ENCODE measurements around the gene MEF2C.

Gene MEF2C

GRCh38 chr5:88829775-88830174 lies 53.2 kb downstream of the MEF2C start:
- no peak for DNase-seq (ENCODE audit: low read depth in 3 of 3, low spot score in 1 of 3)

DNA sequence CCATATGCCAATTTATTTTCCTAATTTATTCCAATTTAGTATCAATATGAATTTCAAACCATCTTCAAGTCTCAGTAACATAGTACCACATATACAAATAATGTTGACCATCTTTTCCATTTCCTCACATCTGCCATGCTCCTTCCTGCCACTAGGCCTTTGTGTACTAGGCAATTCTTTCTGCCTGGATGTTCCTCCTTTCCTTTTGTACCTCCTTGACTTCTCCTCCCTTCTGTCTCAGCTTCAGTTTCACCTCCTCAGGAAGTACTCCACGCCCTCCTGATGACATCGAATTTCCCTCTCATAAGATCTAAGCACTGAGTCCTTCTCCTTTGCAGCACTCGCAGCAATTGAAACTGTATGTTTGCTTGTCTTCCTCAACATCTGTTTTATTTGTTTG lies 53.9 kb downstream of the MEF2C start:
- DNase-seq (ENCODE audit: low read depth in 3 of 3, low spot score in 1 of 3), result no peak

DNA sequence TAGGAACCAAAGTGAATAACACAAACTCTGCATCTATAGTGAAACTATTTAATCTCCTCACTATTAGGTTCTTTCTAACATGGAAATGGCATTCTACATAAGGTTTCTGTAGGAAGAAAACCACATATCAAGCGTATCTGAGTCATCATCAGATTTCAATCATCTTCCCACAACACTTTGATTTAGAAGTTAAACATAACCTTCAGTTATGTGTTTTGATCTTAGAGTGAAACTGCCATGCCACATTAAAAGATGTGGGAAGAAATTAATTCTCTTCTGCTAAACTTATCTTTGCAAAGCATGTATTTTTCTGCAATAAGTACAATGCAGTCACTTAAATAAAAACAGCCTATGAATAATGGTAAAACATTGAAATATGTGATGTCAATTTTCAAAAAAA lies 55.0 kb downstream of the MEF2C start:
- DNase-seq (ENCODE audit: low read depth in 3 of 3, low spot score in 1 of 3), result no peak

- DNase-seq (ENCODE audit: low read depth in 3 of 3, low spot score in 1 of 3), result no peak
Observed at GRCh38 chr5:88826646-88827585, 56.1 kb downstream of the MEF2C start.

- DNase-seq (ENCODE audit: low read depth in 3 of 3, low spot score in 1 of 3), result no peak
Observed at GRCh38 chr5:88825584-88826315, 57.2 kb downstream of the MEF2C start.

DNA sequence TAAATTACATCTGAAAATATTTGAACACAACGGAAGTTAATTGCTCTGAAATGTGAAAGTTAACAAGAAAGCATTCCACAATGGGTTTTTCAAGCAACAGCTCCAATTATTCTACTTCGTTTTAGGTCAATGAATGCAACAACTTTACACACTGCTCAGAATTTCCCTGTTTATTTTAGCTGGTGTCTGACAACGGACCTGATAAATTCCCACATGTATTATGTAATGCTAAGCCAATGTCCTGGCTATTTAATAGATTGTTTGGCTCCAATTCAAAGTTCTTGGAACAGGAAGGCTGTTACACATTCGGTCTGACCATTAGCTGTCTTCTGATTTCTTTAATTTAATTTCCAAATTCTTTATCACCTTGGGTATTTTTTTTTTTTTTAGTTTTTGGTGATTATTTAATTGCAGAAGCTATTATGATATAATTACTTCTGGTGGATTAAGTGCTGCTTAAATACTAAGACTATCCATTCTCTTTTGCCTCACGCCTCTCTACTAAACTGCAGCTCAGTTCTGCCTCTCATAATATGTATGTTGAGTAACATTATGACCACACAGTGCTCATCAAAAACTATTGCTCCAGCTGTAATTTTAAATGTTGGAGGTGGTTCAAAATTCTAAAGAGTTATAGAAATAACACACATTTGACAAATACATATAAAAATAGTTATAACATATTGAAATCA lies 57.9 kb downstream of the MEF2C start:
- DNase-seq (ENCODE audit: low read depth in 3 of 3, low spot score in 1 of 3), result no peak

DNA sequence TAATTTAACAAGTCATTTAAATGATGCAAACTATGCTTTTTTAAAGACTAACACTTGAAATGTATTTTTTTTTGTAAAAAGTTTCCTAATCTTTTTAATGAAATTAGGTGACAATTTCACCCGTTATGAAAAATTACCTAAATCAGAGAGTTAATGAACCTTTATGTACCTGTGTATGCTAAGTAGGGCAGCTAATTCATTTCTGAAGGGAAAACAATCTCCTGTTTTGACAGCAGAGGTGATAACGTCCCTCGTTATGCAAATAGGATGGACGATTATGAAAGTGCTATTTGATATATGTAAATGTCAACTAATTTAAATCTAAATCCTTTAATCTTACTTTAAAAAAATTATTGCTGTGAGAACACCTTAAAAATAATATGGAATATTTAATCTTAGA lies 58.8 kb downstream of the MEF2C start:
- DNase-seq (ENCODE audit: low read depth in 3 of 3, low spot score in 1 of 3), result no peak

- DNase-seq (ENCODE audit: low read depth in 3 of 3, low spot score in 1 of 3), result no peak
Observed at GRCh38 chr5:88823201-88823600, 59.8 kb downstream of the MEF2C start.

- no peak for DNase-seq (ENCODE audit: low read depth in 3 of 3, low spot score in 1 of 3)
Observed at GRCh38 chr5:88821161-88821560, 61.8 kb downstream of the MEF2C start.

DNA sequence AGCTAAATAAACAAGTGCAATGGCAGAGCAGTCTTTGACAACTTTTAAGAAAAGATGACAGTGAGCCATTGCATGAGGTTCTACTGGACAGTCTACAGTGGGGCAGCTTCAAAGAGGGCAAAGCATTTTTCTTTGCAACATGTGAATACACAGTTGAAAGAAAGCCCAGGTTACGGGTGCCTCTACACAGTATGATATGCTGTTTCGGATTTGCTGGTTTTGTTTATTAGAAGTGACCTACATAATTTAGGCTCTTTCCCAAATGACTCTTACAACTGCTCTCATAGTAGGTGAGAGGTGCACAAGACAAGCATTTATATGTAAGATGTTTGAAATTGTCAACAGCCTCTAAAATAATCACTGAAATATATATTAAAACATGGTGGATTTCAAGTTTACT lies 62.4 kb downstream of the MEF2C start:
- DNase-seq (ENCODE audit: low read depth in 3 of 3, low spot score in 1 of 3), result no peak

DNA sequence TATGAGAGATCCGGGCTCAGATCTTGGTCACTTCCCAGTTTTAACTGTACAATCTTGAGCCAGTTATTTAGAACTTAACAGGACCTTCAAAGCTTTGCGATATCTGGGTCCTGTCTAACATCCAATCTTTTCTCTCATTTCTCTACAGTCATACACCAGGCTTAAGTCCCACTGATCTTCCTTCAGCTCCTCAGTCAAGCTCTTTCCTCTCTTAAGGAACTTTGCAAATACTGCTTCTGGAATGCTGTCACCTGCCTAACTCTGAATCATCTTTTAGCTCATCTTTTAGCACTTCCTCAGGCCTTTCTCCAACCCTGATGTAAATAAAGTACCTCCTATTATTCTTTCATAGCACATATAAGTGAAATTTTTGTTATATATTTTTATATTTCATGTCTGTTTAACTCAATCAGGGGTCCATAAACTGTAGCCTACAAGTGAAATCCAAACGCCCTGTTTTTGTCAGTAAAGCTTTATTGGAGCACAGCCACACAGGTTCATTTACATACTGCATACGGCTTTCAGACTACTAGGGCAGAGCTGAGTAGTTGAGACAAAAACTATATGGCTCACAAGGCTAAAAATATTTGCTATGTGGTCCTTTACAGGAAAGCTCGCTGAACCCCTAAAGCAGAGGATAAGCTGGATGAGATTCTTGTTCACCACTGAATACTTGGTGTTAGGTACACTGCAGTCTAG lies 63.5 kb downstream of the MEF2C start:
- DNase-seq (ENCODE audit: low read depth in 3 of 3, low spot score in 1 of 3), result no peak

DNA sequence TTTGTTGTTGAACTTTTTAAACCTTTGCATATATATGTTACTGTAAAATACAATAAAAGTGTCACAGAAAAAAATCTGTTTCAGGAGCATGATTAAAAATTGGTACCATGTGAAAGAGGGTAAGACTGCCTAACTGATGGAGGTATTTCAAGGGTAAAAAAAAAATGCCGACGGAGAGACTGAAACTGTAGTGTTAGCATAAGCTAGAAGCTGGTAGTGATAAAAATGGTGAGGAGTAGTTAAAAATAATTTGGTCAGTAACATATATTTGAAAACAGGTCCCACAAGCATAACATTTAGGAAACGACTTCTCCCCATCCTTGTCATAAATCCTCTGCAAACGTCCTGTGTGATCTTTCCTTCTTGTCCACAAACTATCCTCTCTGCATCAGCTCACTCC lies 64.7 kb downstream of the MEF2C start:
- DNase-seq (ENCODE audit: low read depth in 3 of 3, low spot score in 1 of 3), result no peak

DNA sequence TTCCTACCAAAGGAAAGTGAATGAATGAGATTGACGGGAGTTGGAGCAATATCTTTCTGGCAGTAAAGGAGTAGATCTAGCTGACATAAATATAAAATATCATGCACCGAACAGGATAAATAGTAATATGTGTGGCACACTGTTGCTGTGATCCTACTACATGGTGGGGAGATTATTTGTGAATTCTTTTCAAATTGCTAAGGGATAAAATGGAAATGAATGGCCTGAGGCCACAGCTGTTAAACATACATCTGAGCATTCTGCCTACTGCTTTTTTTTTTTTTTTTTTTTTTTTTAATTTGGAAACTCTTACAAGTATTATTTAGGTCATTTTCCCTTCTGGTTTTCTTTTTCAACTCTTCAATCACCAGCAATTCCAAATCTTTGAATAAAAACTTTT lies 66.8 kb downstream of the MEF2C start:
- DNase-seq (ENCODE audit: low read depth in 3 of 3, low spot score in 1 of 3), result no peak

GRCh38 chr5:88815050-88815789 lies 67.8 kb downstream of the MEF2C start:
- DNase-seq (ENCODE audit: low read depth in 3 of 3, low spot score in 1 of 3), result no peak

DNA sequence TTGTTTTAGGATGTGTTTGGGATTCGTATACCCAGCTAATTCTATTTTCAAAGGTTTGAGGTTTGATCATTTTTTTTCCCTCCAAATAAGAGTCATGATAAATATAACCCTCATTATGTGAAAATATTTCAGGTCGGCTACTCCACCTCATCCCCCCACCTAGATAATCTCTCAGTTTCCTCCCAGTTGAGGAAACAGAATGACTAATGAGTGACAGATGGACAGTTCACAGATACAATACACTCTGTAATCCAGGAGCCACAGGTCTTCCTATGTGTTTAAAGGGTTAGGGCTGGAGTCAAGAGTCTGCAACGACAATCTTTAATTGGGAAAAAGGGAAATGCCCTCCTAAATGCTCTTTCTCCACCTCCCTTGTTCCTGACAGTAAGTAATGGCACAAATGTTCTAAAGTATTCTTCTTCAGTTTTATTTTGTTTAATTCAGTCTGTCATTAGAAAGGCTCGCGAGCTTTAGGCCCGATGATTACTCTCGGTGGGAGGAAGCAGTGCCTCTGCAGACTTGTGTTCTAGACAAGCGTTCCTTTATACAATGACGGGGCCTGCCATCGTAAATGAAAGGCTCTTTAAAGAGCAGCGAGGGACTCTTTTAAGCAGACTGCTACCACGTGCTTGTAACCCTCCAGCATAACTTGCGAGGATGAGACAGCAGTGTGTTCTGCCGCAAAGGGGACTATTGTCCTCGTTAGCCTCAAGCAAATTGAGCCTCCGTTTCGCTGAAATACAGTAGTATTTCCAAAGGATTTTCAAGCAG lies 69.0 kb downstream of the MEF2C start:
- DNase-seq (ENCODE audit: low read depth in 3 of 3, low spot score in 1 of 3), result no peak

- DNase-seq (ENCODE audit: low read depth in 3 of 3, low spot score in 1 of 3), result no peak
Observed at GRCh38 chr5:88813244-88813643, 69.7 kb downstream of the MEF2C start.

- DNase-seq (ENCODE audit: low read depth in 3 of 3, low spot score in 1 of 3), result no peak
Observed at GRCh38 chr5:88808153-88808552, 74.8 kb downstream of the MEF2C start.

DNA sequence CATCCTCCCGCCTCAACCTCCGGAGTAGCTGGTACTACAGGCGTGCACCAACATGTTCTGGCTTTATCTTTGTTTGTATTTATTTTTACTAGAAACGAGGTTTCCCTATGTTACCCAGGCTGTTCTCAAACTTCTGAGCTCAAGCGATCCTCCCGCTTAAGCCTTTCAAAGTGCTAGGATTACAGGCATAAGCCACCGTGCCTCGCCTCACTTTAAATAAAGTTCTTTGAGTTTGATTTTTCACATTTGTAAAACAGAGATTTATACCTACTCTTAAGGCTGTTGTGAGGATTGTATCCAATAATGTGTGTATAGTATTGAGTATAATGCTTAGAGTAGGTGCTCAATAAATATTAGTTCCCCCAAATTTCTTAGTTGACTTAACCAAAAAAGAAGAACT lies 75.7 kb downstream of the MEF2C start:
- no peak for DNase-seq (ENCODE audit: low read depth in 3 of 3, low spot score in 1 of 3)

DNA sequence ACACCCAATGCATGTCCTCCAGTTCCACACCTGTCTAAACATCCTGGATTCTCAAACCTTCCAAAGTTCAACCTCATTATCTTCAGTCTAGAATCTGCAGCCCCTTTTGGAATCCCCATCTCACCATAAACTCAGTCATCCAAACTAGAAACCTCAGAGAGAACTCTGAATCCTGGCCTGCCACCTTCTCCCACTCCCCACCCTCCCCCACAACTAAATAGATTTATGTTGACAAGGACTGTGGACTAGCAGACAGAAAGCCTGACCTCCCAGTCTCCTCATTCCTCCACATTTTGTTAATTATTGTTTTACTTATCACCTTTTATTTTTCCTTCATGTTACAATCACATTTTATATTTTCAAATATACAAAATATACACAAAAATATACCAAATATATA lies 76.6 kb downstream of the MEF2C start:
- no peak for DNase-seq (ENCODE audit: low read depth in 3 of 3, low spot score in 1 of 3)
